Skin of body (tissue), 2 donors: ENCODE results near the gene SETD2. TPM values are rescaled to one million over a fixed set of nuclear protein-coding genes. Genes with fewer than 3 reads are reported as not detected.

Experiments
- DNase-seq: peaks from one replicate; lab custom pipeline; 2025; lab: John Stamatoyannopoulos, UW
- total RNA-seq: library from RNA; depleted of rRNA; stranded (reverse); fragments of >200 nt; gene quantifications from one replicate; pipeline ENCODE4 v1.2.3, GENCODE V29; 2014

SETD2 gene
- total RNA-seq, 1 donor from 2014 or later, result 72.1 TPM

GRCh38 chr3:47009225-47010110 lies 154.4 kb downstream of the SETD2 start:
- DNase-seq, result peak; percentile 88

- no peak for DNase-seq
These were observed 155.1 kb downstream of the SETD2 start for GRCh38 chr3:47008851-47009224.

GRCh38 chr3:47008234-47008796 lies 155.6 kb downstream of the SETD2 start:
- DNase-seq, result no peak

- DNase-seq, result no peak
These were observed 156.3 kb downstream of the SETD2 start for GRCh38 chr3:47007482-47008233.

- no peak for DNase-seq
These were observed 156.9 kb downstream of the SETD2 start for GRCh38 chr3:47007001-47007400.

GRCh38 chr3:47006145-47006651 lies 157.7 kb downstream of the SETD2 start:
- DNase-seq, result no peak

GRCh38 chr3:47005212-47006144 lies 158.4 kb downstream of the SETD2 start:
- DNase-seq, result no peak

- no peak for DNase-seq
These were observed 159.3 kb downstream of the SETD2 start for GRCh38 chr3:47004369-47005211.

GRCh38 chr3:47003461-47004368 lies 160.2 kb downstream of the SETD2 start:
- DNase-seq, result no peak

GRCh38 chr3:47003056-47003410 lies 160.9 kb downstream of the SETD2 start:
- no peak for DNase-seq

- DNase-seq, result no peak
These were observed 161.5 kb downstream of the SETD2 start for GRCh38 chr3:47002171-47003055.

GRCh38 chr3:47001731-47002170 lies 162.2 kb downstream of the SETD2 start:
- DNase-seq, result no peak

- DNase-seq, result no peak
These were observed 162.8 kb downstream of the SETD2 start for GRCh38 chr3:47000922-47001730.

GRCh38 chr3:47000198-47000815 lies 163.6 kb downstream of the SETD2 start:
- no peak for DNase-seq

GRCh38 chr3:46999516-47000197 lies 164.3 kb downstream of the SETD2 start:
- DNase-seq, result no peak
